WI38 (cell line): Measurements from ENCODE around the gene DENND4B.
"Not testable (repeated sequence)": the region's sequence is repeated elsewhere in the genome, so short reads cannot be mapped to it uniquely, and the experiment has no call there.

Source experiments
- H3K4me3 ChIP-seq: 2 replicates; pipeline ENCODE4 v1.5.1; 2011; ENCODE audit warnings: low read depth, mild to moderate bottlenecking, control low read depth, low read length
- TF ChIP-seq, protein P1 (sequence below): IDR thresholded peaks from 2 replicates; pipeline ENCODE4 v1.5.1; 2012; ENCODE audit warnings: low read depth, mild to moderate bottlenecking, control low read depth, low read length

The DENND4B gene

DNA sequence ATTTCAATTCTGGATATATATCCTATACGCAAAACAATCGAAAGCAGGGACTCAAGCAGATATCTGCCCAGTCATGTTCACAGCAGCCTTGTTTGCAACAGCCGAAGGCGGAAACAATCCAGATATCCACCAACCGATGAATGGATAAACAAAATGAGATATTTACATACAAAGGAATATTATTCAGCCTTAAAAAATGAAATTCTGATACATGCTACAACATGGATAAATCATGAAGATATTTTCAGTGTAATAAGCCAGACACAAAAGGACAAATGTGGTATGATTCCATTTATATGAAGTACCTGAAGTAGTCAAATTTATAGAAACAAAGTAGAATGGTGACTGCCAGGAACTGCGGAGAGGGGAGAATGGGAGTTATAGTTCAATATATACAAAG is 39.4 kb downstream of the DENND4B start:
- TF ChIP-seq, protein P1, sequence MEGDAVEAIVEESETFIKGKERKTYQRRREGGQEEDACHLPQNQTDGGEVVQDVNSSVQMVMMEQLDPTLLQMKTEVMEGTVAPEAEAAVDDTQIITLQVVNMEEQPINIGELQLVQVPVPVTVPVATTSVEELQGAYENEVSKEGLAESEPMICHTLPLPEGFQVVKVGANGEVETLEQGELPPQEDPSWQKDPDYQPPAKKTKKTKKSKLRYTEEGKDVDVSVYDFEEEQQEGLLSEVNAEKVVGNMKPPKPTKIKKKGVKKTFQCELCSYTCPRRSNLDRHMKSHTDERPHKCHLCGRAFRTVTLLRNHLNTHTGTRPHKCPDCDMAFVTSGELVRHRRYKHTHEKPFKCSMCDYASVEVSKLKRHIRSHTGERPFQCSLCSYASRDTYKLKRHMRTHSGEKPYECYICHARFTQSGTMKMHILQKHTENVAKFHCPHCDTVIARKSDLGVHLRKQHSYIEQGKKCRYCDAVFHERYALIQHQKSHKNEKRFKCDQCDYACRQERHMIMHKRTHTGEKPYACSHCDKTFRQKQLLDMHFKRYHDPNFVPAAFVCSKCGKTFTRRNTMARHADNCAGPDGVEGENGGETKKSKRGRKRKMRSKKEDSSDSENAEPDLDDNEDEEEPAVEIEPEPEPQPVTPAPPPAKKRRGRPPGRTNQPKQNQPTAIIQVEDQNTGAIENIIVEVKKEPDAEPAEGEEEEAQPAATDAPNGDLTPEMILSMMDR = no peak
- no peak overlapping the region for H3K4me3 ChIP-seq

DNA sequence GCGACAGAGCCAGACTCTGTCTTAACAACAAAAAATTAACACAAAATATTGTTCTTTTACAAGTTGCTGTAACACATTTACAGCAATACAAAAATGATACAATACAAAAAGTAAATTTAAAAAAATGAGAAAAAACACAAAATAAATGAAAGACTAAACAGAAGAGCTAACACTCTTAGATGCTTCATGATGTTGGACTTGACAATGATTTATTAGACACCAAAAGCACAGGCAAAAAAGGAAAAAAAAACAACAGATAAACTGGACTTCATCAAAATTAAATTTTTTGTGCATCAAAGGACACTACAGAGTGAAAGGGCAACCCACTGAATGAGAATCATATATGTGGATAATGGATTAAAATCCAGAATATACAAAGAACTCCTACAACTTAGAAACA is 40.1 kb downstream of the DENND4B start:
- H3K4me3 ChIP-seq = no peak overlapping the region
- TF ChIP-seq, protein P1 = no peak

DNA sequence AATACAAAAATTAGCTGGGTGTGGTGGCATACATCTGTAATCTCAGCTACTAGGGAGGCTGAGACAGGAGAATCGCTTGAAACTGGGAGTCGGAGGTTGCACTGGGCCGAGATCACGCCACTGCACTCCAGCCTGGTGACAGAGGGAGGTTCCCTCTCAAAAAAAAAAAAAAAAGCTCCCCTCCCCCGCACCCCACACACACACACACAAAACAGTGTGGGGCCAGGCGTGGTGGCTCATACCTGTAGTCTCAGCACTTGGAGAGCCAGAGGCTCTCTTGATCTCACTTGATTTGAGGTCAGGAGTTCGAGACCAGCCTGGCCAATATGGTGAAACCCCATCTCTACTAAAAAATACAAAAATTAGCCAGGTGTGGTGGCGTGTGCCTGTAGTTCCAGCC is 40.6 kb downstream of the DENND4B start:
- not testable (repeated sequence) for H3K4me3 ChIP-seq

DNA sequence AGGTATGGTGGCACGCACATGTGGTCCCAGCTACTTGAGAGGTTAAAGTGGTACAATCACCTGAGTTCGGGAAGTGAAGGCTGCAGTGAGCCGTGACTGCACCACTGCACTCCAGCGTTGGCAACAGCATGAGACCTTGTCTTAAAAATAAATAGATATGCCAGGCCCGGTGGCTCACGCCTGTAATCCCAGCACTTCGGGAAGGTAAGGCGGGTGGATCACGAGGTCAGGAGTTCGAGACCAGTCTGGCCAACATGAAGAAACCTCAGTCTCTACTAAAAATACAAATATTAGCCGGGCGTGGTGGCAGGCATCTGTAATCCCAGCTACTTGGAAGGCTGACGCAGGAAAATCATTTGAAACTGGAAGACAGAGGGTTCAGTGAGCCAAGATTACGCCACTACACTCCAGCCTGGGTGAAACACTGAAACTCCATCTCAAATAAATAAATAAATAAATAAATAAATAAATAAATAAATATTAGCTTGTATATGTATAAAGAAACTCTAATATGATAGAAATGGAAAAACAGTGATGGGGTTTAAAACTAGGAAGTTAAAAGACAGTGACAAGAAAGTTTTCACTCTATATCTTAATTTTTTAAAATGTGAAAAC is 42.6 kb downstream of the DENND4B start:
- no peak overlapping the region for H3K4me3 ChIP-seq

DNA sequence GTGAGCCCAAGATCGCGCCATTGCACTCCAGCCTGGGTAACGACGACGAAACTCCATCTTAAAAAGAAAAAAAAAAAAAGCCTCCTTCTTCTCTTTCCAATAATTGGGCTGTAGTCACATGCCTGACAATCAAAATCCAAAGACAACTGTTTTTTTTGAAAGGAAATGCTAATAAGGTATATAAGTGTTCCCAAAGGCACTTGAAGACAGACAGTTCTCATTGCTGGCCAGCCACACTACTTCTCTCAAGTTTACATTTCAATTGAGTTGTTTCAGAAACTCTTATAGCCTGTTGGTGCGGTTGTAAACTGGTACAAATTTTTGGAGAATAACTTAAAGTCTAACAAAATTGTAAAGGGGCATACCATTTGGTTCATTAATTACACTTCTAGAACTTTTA is 47.0 kb downstream of the DENND4B start:
- TF ChIP-seq, protein P1 = no peak
- no peak overlapping the region for H3K4me3 ChIP-seq

More for the DNA sequence above, 42.6 kb downstream of the DENND4B start:
- TF ChIP-seq, protein P1 = no peak

DNA sequence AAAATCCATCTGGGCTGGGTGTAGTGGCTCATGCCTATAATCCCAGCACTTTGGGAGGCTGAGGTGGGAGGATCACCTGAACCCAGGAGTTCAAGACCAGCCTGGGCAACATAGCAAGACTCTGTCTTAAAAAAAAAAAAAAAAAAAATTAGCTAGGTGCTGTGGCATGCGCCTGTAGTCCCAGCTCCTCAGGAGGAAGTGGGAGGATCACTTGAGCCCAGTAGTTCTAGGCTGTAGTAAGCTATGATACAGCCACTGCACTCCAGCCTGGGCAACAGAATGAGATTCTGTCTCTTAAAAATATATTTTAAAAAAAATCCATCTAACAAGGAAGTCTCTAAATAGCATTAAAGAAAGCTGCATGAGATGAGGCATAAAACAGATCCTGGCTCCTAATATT is 50.7 kb downstream of the DENND4B start:
- not testable (repeated sequence) for H3K4me3 ChIP-seq

DNA sequence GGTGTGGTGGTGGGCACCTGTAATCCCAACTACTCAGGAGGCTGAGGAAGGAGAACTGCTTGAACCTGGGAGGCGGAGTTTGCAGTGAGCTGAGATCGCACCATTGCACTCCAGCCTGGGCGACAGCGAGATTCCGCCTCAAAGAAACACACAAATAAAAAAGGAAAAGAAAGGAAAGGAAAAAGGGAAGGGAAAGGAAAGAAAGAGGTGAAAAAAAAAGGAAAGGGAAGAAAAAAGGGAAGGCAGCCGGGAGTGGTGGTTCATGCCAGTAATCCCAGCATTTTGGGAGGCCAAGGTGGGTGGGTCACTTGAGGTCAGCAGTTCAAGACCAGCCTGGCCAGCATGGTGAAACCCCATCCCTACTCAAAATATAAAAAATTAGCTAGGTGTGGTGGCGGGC is 55.5 kb downstream of the DENND4B start:
- not testable (repeated sequence) for H3K4me3 ChIP-seq

DNA sequence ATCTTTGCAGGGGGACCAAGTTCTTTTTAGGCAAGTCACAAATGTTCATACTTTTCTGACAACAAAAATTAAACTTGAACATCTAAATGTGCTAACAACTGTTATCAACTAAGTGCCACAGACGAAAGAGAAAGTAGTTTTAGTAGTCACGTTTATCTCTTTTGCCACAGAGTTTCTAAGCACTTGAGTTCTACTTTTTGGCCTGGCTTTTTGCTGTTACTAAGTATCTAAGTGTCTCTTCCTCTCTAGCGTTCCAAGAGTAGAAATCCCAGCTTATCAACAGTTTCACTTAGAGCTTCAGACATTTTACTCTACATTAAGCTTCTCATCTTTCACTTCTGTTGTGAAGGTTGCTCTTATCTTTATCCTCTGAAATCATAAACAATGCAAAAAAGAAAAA is 58.0 kb downstream of the DENND4B start:
- TF ChIP-seq, protein P1 = no peak
- H3K4me3 ChIP-seq = no peak overlapping the region

DNA sequence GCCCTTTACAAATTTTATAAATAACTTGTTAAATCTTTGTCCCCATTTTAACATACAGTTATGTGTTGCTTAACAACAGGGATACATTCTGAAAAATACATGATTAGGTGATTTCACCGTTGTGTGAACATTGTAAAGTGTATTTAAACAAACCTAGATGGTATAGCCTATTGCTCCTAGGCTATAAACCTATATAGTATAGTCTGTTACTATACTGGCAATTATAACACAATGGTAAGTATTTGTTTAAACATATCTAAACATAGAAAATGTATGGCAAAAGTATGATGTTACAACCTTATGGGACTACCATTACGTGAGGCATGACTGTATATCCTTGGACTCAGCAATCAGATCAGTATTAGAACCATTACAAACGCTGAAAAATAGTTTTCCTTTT is 60.4 kb downstream of the DENND4B start:
- TF ChIP-seq, protein P1 = no peak
- no peak overlapping the region for H3K4me3 ChIP-seq
